T1000 (cell line): ENCODE results near the gene CACNA2D3.
"Not testable (repeated sequence)": the region's sequence is repeated elsewhere in the genome, so short reads cannot be mapped to it uniquely, and the experiment has no call there.

Source experiments
- DNase-seq: peaks from one replicate; lab custom pipeline; 2025; ENCODE audit warnings: mixed read lengths; lab: John Stamatoyannopoulos, UW

Gene CACNA2D3

GRCh38 chr3:55078876-55079275, 956.5 kb downstream of the CACNA2D3 start:
- no peak for DNase-seq

DNA sequence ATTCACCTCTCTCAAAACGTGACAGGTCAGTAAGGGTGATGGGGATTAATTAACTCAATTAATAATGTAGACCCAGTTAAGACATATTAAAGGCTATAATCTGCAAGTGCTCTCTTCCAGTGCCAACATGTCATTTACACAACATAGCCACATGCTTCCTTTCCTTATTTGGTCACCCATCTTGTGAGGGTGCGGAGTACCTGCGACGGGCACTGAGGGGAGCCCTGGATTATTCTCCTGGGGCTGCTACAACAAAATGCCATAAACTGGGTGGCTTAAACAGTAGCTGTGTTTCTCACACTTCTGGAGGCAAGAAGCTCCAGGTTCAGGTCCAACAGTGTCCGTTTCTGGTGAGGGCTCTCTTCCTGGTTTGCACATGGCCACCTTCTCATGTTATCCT, 962.9 kb downstream of the CACNA2D3 start:
- DNase-seq, result no peak

GRCh38 chr3:55089211-55089610, 966.9 kb downstream of the CACNA2D3 start:
- DNase-seq, result no peak

- DNase-seq, result no peak
Observed at GRCh38 chr3:55090291-55090690, 967.9 kb downstream of the CACNA2D3 start.

DNA sequence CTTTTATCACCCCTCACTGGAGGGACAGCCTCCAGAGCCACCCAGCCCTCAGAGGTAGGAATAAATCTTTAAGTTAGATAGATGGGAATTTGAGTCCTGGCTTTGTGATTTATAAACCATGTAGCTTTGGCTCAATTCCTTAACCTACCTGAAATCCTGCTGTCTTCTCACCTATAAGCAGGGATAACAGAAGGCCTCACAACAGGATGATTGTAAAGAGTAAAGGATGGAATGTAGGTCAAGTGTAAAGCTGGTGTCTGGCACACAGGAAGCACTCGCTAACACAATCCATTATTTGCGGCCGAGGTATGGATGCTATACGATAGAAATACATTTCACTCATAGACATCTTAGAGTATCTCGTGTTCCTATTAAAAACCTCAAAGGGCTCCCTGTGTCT, 968.4 kb downstream of the CACNA2D3 start:
- no peak for DNase-seq

GRCh38 chr3:55091381-55092225, 969.3 kb downstream of the CACNA2D3 start:
- no peak for DNase-seq

- no peak for DNase-seq
Observed at GRCh38 chr3:55094676-55095075, 972.3 kb downstream of the CACNA2D3 start.

- no peak for DNase-seq
Observed at GRCh38 chr3:55097441-55097840, 975.1 kb downstream of the CACNA2D3 start.

GRCh38 chr3:55105647-55106046, 983.3 kb downstream of the CACNA2D3 start:
- DNase-seq, result no peak

DNA sequence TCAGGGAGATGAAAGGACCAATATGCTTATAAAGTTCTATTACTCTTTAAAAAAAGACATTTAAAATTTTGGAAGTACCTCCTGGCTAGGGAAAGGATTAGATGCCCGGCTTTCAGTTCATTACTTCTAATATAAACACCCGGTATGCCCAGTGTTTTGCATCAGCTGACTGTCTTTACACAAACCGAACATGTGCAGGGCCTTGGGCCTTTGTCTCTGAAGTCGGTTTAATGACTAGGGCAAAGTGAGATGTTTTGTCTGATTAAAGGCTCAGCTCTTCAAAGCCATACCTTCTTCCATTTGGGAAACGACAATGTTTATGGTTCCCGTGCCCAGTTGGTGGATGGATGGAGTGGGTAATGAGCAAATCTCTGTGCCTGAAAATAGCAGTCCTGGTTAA, 984.8 kb downstream of the CACNA2D3 start:
- DNase-seq, result no peak

GRCh38 chr3:55111906-55112305, 989.6 kb downstream of the CACNA2D3 start:
- not testable (repeated sequence) for DNase-seq

- no peak for DNase-seq
Observed at GRCh38 chr3:55118451-55118850, 996.1 kb downstream of the CACNA2D3 start.

- no peak for DNase-seq
Observed at GRCh38 chr3:55119268-55119667, 996.9 kb downstream of the CACNA2D3 start.

DNA sequence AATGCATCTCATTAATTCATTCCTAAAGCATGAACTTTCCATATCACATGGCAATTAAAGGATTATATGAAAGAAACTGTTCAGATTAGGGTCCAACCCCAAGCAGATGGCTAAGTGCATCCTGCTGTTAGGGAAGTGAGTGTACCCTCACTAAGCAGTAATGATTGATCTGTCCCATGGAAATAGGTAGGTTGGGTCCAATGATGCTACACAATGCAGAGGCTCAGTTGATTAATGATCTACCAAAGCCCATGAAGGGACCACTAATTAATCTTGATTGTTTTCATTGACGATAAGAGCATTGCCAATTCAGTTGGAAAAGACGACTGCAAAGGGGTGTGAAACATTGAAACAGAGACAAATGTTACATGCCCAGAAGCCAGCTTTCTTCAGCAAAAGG, 1000.0 kb downstream of the CACNA2D3 start:
- DNase-seq, result no peak
